Thyroid gland (tissue), 4 donors: ENCODE data around the gene PDGFRB. TPM values are rescaled to one million over a fixed set of nuclear protein-coding genes. Genes with fewer than 3 reads are reported as not detected.

Source experiments
- DNase-seq, 2 donors: peaks; one replicate each; pipeline ENCODE4 v3.0.0-alpha.2; 2019
- H3K27ac ChIP-seq, 3 donors: fragments of 200-600 bp; sonication (generic); 1 replicate in 2 of 3; 2 replicates in 1 of 3; pipeline ENCODE4 v1.5.1; 2016 to 2019; ENCODE audit warnings: mild to moderate bottlenecking in 1 of 3, moderate library complexity in 1 of 3
- H3K27me3 ChIP-seq: fragments of 200-600 bp; sonication (generic); one replicate; pipeline ENCODE4 v1.5.1; 2019
- H3K36me3 ChIP-seq, 2 donors: fragments of 200-600 bp; sonication (generic); one replicate each; pipeline ENCODE4 v1.5.1; 2016 to 2019
- H3K4me1 ChIP-seq, 2 donors: fragments of 200-600 bp; sonication (generic); one replicate each; pipeline ENCODE4 v1.5.1; 2017 to 2019
- H3K4me3 ChIP-seq, 3 donors: fragments of 200-600 bp; sonication (generic); replicated peaks in 1 of 3; 1 replicate in 2 of 3; 2 replicates in 1 of 3; pipeline ENCODE4 v1.5.1; 2016; ENCODE audit warnings: mild to moderate bottlenecking in 1 of 3
- H3K9me3 ChIP-seq: fragments of 200-600 bp; sonication (generic); one replicate; pipeline ENCODE4 v1.5.1; 2017
- POLR2A ChIP-seq, 2 donors: fragments of 450-650 bp; IDR thresholded peaks; one replicate each; pipeline ENCODE4 v1.6.1; 2017; ENCODE audit warnings: antibody characterized with exemption in 2 of 2, mild to moderate bottlenecking in 2 of 2, moderate library complexity in 1 of 2
- WGBS, 2 donors: methylation state at CpG; one replicate each; pipeline ENCODE4 v1.1.5; 2017; 5-methylcytosine and 5-hydroxymethylcytosine counted together
- intact Hi-C: fragments of 100-400 bp; cut with DNase I; formaldehyde crosslinking; loops from one replicate; pipeline ENCODE4 v1.15.1; 2023
- total RNA-seq, 4 donors: library from RNA; depleted of rRNA; stranded (reverse); fragments of >200 nt; gene quantifications; one replicate each; pipeline ENCODE4 v1.2.3, GENCODE V29; 2016
- TF ChIP-seq, protein P1 (sequence below), 6 experiments: fragments of 200-600 bp in 3 of 6; fragments of 450-650 bp in 3 of 6; sonication (generic) in 3 of 6; IDR thresholded peaks; one replicate each; pipeline ENCODE4 v1.5.1; 2016 to 2019; ENCODE audit warnings: antibody characterized with exemption in 6 of 6, mild to moderate bottlenecking in 2 of 6, inconsistent platforms in 1 of 6, moderate library complexity in 1 of 6

The PDGFRB gene
- total RNA-seq, 4 donors from 2014 or later: 47.3 to 108 (median 84.8) TPM

DNA sequence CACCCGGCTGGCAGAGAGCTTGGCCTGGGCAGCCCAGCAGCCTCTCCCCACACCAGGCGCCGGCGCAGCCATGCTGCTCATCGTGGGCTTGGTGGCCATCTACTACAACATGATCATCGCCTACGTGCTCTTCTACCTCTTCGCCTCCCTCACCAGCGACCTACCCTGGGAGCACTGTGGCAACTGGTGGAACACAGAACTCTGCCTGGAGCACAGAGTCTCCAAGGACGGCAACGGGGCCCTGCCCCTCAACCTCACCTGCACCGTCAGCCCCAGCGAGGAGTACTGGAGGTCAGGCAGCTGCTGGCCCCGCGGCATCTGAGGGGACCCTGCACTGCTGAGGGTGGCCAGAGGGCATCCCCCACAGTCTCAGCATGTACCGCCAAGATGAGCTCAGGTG is 41.3 kb upstream of the PDGFRB start:
- DNase-seq: no peak
- intact Hi-C loops: no loop called here
- Histone ChIP-seq H3K27me3 (no peaks in the 10 kb centered on the region), H3K9me3 (no peaks in the 10 kb centered on the region), H3K27ac (no peak overlapping the region), H3K36me3 (no peaks in the 10 kb centered on the region), H3K4me3 (no peak overlapping the region), H3K4me1 (no peaks in the 10 kb centered on the region)
- TF ChIP-seq, protein P1, sequence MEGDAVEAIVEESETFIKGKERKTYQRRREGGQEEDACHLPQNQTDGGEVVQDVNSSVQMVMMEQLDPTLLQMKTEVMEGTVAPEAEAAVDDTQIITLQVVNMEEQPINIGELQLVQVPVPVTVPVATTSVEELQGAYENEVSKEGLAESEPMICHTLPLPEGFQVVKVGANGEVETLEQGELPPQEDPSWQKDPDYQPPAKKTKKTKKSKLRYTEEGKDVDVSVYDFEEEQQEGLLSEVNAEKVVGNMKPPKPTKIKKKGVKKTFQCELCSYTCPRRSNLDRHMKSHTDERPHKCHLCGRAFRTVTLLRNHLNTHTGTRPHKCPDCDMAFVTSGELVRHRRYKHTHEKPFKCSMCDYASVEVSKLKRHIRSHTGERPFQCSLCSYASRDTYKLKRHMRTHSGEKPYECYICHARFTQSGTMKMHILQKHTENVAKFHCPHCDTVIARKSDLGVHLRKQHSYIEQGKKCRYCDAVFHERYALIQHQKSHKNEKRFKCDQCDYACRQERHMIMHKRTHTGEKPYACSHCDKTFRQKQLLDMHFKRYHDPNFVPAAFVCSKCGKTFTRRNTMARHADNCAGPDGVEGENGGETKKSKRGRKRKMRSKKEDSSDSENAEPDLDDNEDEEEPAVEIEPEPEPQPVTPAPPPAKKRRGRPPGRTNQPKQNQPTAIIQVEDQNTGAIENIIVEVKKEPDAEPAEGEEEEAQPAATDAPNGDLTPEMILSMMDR (IDR thresholded peaks at IDR 0.05): no peak
- no peak for TF ChIP-seq POLR2A (IDR thresholded peaks at IDR 0.05)
- 80 to 87% methylated on average over 7 to 15 of the region's 16 CpGs for WGBS, 2 donors

DNA sequence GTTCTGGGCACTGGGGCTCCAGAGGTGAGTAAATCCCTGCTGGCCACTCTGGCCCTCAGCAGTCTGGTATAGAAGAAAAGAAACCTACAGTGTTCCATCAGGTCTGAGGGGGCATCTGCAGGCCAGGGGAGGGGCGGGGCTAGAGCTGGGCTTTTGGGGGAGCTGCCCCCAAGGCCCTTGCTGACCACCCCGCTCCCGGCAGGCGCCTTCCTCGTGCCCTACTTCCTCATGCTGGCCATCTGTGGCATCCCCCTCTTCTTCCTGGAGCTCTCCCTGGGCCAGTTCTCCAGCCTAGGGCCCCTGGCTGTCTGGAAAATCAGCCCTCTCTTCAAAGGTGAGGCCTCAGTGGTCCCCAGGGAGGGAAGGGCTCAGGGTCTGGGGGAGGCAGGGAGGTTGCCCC is 40.9 kb upstream of the PDGFRB start:
- WGBS, 2 donors: 80 to 91% methylated on average over 4 to 5 of the region's 5 CpGs
- Histone ChIP-seq H3K4me3 (no peak overlapping the region), H3K4me1 (no peaks in the 10 kb centered on the region), H3K36me3 (no peaks in the 10 kb centered on the region), H3K9me3 (no peaks in the 10 kb centered on the region), H3K27me3 (no peaks in the 10 kb centered on the region), H3K27ac (no peak overlapping the region)
- no peak for DNase-seq
- intact Hi-C loops: no loop called here
- TF ChIP-seq POLR2A (IDR thresholded peaks at IDR 0.05): no peak
- TF ChIP-seq, protein P1 (IDR thresholded peaks at IDR 0.05): no peak

DNA sequence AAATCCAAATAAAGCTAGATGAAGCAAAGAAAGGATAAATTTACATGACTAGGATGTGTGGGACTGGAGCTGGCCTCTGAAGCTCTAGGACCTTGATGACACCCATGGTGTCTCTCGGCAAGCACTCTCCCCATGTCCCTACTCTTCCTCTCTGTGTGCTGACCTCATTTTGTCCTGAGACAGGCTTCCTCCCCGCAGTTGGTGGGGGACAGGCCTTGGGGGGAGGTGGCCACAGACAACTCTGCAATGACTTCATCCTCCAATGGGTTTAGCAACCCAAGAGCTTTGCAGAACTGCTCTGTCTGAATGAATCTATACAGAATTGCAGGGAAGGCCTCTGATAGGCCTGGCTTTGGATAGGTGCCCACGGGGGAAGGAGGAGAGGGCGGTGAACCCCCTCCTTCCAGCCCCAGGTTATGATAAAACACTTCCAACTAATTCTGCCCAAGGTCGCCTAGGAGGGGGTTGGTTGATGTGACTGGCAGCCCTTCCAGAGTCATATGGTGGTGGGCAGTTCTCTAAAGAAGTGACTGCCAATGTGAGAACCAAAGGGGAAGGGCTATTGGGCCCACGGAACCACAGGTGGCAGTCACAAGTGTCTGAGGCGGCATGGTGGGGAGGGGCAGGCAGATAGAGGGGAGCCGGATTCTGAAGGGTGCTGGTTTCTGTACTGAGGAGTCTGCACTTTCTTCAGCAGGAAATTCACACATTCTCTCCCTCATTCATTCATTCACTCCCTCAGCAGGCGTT is 40.3 kb upstream of the PDGFRB start:
- intact Hi-C loops: no loop called here

DNA sequence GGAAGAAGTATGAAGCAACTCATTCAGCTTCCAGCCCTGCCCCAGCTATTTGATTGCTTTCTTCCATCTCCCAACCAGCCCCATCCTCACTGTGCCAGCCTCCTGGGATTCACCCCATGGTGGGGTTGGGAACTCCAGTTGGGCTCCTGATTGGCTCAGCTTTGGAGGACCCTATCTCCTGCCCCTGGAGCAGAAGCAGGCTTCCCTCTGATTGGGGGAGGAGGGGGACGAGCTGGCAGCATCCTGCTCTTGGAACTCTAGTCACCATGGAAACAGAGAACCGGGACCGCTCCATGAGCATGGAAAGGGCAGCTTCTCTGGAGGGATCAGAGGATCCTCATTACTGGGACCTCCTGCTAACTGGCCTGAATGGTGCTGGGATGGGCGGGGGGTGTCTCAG is 36.8 kb upstream of the PDGFRB start:
- no peaks in the 10 kb centered on the region for H3K9me3 ChIP-seq
- intact Hi-C loops: no loop called here
- H3K27me3 ChIP-seq: peaks cover 14% of the 10 kb centered on the region
- TF ChIP-seq, protein P1 (IDR thresholded peaks at IDR 0.05): no peak
- TF ChIP-seq POLR2A (IDR thresholded peaks at IDR 0.05): no peak
- H3K4me1 ChIP-seq: peaks cover 0 to 6% of the 10 kb centered on the region in 2 donors
- H3K4me3 ChIP-seq: no peak overlapping the region
- no peak overlapping the region for H3K27ac ChIP-seq
- no peaks in the 10 kb centered on the region for H3K36me3 ChIP-seq
- no peak for DNase-seq
- WGBS, 2 donors: 55 to 63% methylated on average over 4 of the region's 4 CpGs

More for the DNA sequence above, 40.3 kb upstream of the PDGFRB start:
- Histone ChIP-seq H3K27me3 (no peaks in the 10 kb centered on the region), H3K9me3 (no peaks in the 10 kb centered on the region), H3K27ac (no peak overlapping the region), H3K4me3 (no peak overlapping the region), H3K36me3 (no peaks in the 10 kb centered on the region), H3K4me1 (no peaks in the 10 kb centered on the region)
- 79 to 85% methylated on average over 9 of the region's 9 CpGs for WGBS, 2 donors
- no peak for DNase-seq
- TF ChIP-seq POLR2A (IDR thresholded peaks at IDR 0.05): no peak
- TF ChIP-seq, protein P1 (IDR thresholded peaks at IDR 0.05): no peak

DNA sequence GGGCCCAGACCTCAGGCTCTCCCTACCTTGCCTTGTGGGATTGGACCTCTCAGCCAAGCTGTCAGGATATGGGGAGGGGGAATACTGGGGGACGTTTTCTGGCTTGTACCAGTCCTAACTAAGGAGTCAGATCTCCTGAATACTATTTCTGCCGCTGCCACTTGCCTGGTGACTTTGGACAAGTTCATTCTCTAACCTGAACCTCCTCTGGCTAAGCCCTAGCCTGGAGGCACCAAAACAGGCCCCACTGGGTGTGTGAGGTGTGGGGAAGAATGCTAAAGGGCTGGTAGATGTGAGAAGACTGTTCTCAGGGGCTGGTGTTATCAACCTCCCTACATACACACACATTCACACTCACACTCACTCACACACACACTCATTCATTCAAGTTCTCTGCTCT is 35.3 kb upstream of the PDGFRB start:
- intact Hi-C loops: no loop called here
- no peak for DNase-seq
- TF ChIP-seq, protein P1 (IDR thresholded peaks at IDR 0.05): no peak
- no peak for TF ChIP-seq POLR2A (IDR thresholded peaks at IDR 0.05)
- Histone ChIP-seq H3K4me1 (peaks cover 0 to 6% of the 10 kb centered on the region in 2 donors), H3K36me3 (no peaks in the 10 kb centered on the region), H3K27me3 (peaks cover 14% of the 10 kb centered on the region), H3K27ac (no peak overlapping the region), H3K4me3 (no peak overlapping the region), H3K9me3 (no peaks in the 10 kb centered on the region)
- 26 to 53% methylated on average over 2 of the region's 2 CpGs for WGBS, 2 donors
